Hepatocyte (in vitro differentiated cells): ENCODE results near the gene CYP2B6. TPM values are rescaled to one million over a fixed set of nuclear protein-coding genes. Genes with fewer than 3 reads are reported as not detected.

Source experiments
- DNase-seq: peaks from one replicate; pipeline ENCODE4 v3.0.0-alpha.2; 2016; ENCODE audit warnings: low spot score
- H2AFZ ChIP-seq: fragments of 200-600 bp; sonication (generic); 2 replicates; pipeline ENCODE4 v1.6.0; 2016; ENCODE audit warnings: antibody characterized with exemption, mild to moderate bottlenecking
- H3K27ac ChIP-seq: fragments of 200-600 bp; sonication (generic); 2 replicates; pipeline ENCODE4 v1.5.1; 2016; ENCODE audit warnings: mild to moderate bottlenecking
- H3K27me3 ChIP-seq: fragments of 200-600 bp; sonication (generic); 2 replicates; pipeline ENCODE4 v1.6.1; 2016
- H3K36me3 ChIP-seq: fragments of 200-600 bp; sonication (generic); replicated peaks from 2 replicates; pipeline ENCODE4 v1.5.1; 2016; ENCODE audit warnings: low read depth; ENCODE audit not compliant: insufficient read depth
- H3K4me1 ChIP-seq: fragments of 200-600 bp; sonication (generic); 2 replicates; pipeline ENCODE4 v1.5.1; 2016; ENCODE audit warnings: mild to moderate bottlenecking, moderate library complexity; ENCODE audit not compliant: insufficient read depth
- H3K4me2 ChIP-seq: fragments of 200-600 bp; sonication (generic); 2 replicates; pipeline ENCODE4 v1.6.0; 2016
- H3K4me3 ChIP-seq: fragments of 200-600 bp; sonication (generic); 2 replicates; pipeline ENCODE4 v1.5.1; 2016; ENCODE audit warnings: mild to moderate bottlenecking
- H3K79me2 ChIP-seq: fragments of 200-600 bp; sonication (generic); 2 replicates; pipeline ENCODE4 v1.6.0; 2017; ENCODE audit warnings: mild to moderate bottlenecking
- H3K9me2 ChIP-seq: fragments of 200-600 bp; sonication (generic); replicated peaks from 2 replicates; pipeline ENCODE4 v1.6.0; 2017; ENCODE audit warnings: mild to moderate bottlenecking; ENCODE audit not compliant: insufficient read depth
- H3K9me3 ChIP-seq: fragments of 200-600 bp; sonication (generic); 2 replicates; pipeline ENCODE4 v1.5.1; 2016; ENCODE audit warnings: low read depth, mild to moderate bottlenecking
- H4K20me1 ChIP-seq: fragments of 200-600 bp; sonication (generic); 2 replicates; pipeline ENCODE4 v1.6.0; 2016; ENCODE audit warnings: mild to moderate bottlenecking; ENCODE audit not compliant: insufficient read depth, poor library complexity, severe bottlenecking
- EZH2 ChIP-seq: fragments of 200-600 bp; sonication (generic); IDR thresholded peaks from 2 replicates; pipeline ENCODE4 v1.6.1; 2016; ENCODE audit warnings: antibody characterized with exemption, mild to moderate bottlenecking, borderline replicate concordance
- EZH2phosphoT487 ChIP-seq: fragments of 200-600 bp; sonication (generic); IDR thresholded peaks from one replicate; pipeline ENCODE4 v1.6.1; 2018; ENCODE audit warnings: antibody characterized with exemption, mild to moderate bottlenecking, low read depth, moderate library complexity; ENCODE audit not compliant: unreplicated experiment, severe bottlenecking
- WGBS: methylation state at CpG from one replicate; pipeline ENCODE4 v1.1.6; 2016; ENCODE audit warnings: low lambda C conversion rate; ENCODE audit errors: missing lambda C conversion rate; 5-methylcytosine and 5-hydroxymethylcytosine counted together
- polyA plus RNA-seq: library from polyadenylated mRNA; unstranded; fragments of >200 nt; fragmentation: Nextera tagmentation; extraction: Ambion mirVana; gene quantifications from 2 replicates; pipeline ENCODE4 v1.2.1, GENCODE V29; 2016
- total RNA-seq: library from RNA; depleted of rRNA; stranded (reverse); fragments of >200 nt; gene quantifications from 2 replicates; pipeline ENCODE4 v1.2.3, GENCODE V29; 2014
- TF ChIP-seq, protein P1 (sequence below): fragments of 200-600 bp; sonication (generic); IDR thresholded peaks from 2 replicates; pipeline ENCODE4 v1.5.1; 2016; ENCODE audit warnings: antibody characterized with exemption, mild to moderate bottlenecking; ENCODE audit not compliant: poor library complexity

Gene CYP2B6
- total and polyA plus RNA-seq, 2 experiments from 2014 or later = 0.88 to 1.2 TPM

DNA sequence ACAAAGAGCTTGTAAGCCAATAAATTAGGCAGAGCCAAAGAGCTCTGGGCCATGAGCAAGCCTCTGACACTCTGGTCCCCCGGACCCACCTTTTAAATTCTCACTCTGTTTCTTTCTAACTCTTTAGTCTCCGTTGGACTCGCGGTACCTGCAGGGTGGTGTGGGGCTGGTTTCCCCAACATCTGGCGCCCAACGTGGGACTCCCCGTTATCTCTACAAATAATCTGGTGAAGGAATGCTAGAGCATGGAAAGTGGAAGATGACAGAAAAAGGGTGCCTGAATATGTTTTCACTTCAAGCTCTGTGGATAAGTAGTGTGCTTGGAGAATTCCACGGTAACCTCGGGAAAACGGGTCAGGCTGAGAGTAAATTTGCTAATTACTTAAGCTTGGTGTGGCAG is 36.5 kb upstream of the CYP2B6 start:
- Histone ChIP-seq H3K27ac (no peak overlapping the region), H3K4me1 (no peaks in the 10 kb centered on the region), H2AFZ (no peak overlapping the region), H4K20me1 (no peaks in the 10 kb centered on the region), H3K4me2 (no peak overlapping the region), H3K36me3 (no peaks in the 10 kb centered on the region), H3K9me3 (peaks cover 3% of the 10 kb centered on the region), H3K79me2 (no peaks in the 10 kb centered on the region), H3K27me3 (no peaks in the 10 kb centered on the region), H3K9me2 (no peaks in the 10 kb centered on the region), H3K4me3 (no peak overlapping the region)
- 87% methylated on average over 10 of the region's 10 CpGs for WGBS
- DNase-seq = no peak
- TF ChIP-seq, protein P1, sequence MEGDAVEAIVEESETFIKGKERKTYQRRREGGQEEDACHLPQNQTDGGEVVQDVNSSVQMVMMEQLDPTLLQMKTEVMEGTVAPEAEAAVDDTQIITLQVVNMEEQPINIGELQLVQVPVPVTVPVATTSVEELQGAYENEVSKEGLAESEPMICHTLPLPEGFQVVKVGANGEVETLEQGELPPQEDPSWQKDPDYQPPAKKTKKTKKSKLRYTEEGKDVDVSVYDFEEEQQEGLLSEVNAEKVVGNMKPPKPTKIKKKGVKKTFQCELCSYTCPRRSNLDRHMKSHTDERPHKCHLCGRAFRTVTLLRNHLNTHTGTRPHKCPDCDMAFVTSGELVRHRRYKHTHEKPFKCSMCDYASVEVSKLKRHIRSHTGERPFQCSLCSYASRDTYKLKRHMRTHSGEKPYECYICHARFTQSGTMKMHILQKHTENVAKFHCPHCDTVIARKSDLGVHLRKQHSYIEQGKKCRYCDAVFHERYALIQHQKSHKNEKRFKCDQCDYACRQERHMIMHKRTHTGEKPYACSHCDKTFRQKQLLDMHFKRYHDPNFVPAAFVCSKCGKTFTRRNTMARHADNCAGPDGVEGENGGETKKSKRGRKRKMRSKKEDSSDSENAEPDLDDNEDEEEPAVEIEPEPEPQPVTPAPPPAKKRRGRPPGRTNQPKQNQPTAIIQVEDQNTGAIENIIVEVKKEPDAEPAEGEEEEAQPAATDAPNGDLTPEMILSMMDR = no peak
- TF ChIP-seq EZH2 (no peak), EZH2phosphoT487 (no peak)

DNA sequence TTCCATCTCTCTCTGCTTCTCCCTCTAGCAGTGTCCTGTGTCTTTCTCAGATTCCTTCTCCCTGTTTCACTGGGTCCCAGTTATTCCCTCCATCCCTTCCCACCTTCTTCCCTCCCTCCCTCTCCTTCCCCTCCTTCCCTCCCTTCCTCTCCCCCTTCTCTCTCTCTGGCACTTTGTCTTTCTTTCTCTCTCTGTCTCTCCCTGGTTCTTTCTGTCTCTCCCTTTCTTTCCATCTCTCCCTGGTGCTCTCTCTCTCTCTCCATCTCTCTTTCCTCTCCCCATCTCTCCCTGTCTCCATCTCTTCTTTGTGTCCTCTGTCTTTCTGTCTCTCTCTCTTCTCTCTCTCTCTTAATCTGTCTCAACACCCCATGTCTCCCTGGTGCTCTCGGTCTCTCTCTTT is 31.7 kb upstream of the CYP2B6 start:
- WGBS = 100% methylated on average over 1 of the region's 1 CpG

DNA sequence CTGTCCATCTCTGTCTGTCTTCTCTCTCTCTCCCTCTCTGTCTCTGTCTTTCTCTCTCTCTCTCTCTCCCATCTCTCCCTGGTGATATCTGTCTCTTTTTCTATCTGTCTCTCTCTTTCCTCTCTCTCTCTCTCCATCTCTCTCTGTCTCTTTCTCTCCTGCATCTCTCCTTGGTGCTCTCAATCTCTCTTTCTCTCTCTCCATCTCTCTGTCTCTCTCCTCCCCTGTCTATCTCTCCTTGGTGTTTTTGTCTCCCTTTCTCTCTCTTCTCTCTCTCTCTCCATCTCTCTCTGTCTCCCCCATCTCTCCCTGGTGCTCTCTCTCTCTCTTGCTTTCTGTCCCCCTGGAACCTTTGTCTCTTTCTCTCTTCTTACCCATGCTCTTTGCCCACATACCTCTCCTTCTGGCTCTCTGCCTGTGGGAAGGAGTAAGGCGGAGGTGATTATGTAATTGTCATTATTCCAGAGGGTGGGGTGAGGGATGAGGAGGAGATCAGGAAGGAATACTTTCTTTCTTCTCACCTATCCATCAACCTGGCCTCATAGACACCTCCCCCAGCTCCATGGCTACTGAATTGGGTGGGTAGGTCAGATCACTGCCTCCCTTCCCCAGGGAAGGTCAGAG is 30.9 kb upstream of the CYP2B6 start:
- H3K36me3 ChIP-seq = no peaks in the 10 kb centered on the region
- no peaks in the 10 kb centered on the region for H3K79me2 ChIP-seq
- no peak overlapping the region for H2AFZ ChIP-seq
- H4K20me1 ChIP-seq = no peaks in the 10 kb centered on the region
- WGBS = 86% methylated on average over 1 of the region's 1 CpG
- no peaks in the 10 kb centered on the region for H3K9me2 ChIP-seq
- H3K4me2 ChIP-seq = no peak overlapping the region
- TF ChIP-seq EZH2phosphoT487 (no peak), EZH2 (no peak)
- TF ChIP-seq, protein P1 = no peak
- H3K4me1 ChIP-seq = no peaks in the 10 kb centered on the region
- H3K9me3 ChIP-seq = peaks cover 3% of the 10 kb centered on the region
- no peak overlapping the region for H3K4me3 ChIP-seq
- H3K27ac ChIP-seq = no peak overlapping the region
- DNase-seq = no peak
- H3K27me3 ChIP-seq = no peaks in the 10 kb centered on the region

More for the DNA sequence above, 31.7 kb upstream of the CYP2B6 start:
- no peaks in the 10 kb centered on the region for H3K27me3 ChIP-seq
- H3K4me1 ChIP-seq = no peaks in the 10 kb centered on the region
- no peak overlapping the region for H3K4me3 ChIP-seq
- peaks cover 3% of the 10 kb centered on the region for H3K9me3 ChIP-seq
- H2AFZ ChIP-seq = no peak overlapping the region
- H4K20me1 ChIP-seq = no peaks in the 10 kb centered on the region
- DNase-seq = no peak
- TF ChIP-seq, protein P1 = no peak
- no peak for TF ChIP-seq EZH2
- TF ChIP-seq EZH2phosphoT487 = no peak
- H3K27ac ChIP-seq = no peak overlapping the region
- no peaks in the 10 kb centered on the region for H3K9me2 ChIP-seq
- H3K79me2 ChIP-seq = no peaks in the 10 kb centered on the region
- H3K4me2 ChIP-seq = no peak overlapping the region
- no peaks in the 10 kb centered on the region for H3K36me3 ChIP-seq

DNA sequence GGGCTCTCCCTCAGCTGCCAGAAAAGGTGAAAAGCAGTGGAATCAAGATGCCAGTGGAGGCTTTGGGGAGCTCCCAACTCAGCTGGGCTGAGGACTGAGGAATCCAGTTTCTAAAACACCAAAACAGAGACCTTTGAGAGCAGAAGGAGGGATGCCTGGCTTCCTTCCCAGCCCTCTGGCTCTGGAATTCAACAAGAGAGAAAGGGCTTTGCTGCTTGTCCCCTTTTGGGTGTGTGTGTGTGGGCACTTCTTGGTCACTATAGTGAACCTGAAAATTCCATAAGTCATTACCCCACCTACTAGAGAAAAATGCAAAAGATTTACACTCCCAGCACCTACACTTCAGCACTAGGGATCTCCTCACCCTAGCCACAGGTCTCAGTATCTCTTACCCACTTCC is 30.3 kb upstream of the CYP2B6 start:
- H3K9me2 ChIP-seq = no peaks in the 10 kb centered on the region
- H3K9me3 ChIP-seq = peaks cover 3% of the 10 kb centered on the region
- no peak for DNase-seq
- no peaks in the 10 kb centered on the region for H4K20me1 ChIP-seq
- no peaks in the 10 kb centered on the region for H3K36me3 ChIP-seq
- H3K27ac ChIP-seq = no peak overlapping the region
- no peak overlapping the region for H2AFZ ChIP-seq
- H3K79me2 ChIP-seq = no peaks in the 10 kb centered on the region
- H3K4me1 ChIP-seq = no peaks in the 10 kb centered on the region
- no peak overlapping the region for H3K4me2 ChIP-seq
- TF ChIP-seq EZH2 = no peak
- TF ChIP-seq, protein P1 = no peak
- TF ChIP-seq EZH2phosphoT487 = no peak
- no peak overlapping the region for H3K4me3 ChIP-seq
- H3K27me3 ChIP-seq = no peaks in the 10 kb centered on the region
